Activated CD8-positive, alpha-beta T cell treated with anti-CD3 and anti-CD28 coated beads for 36 hours (primary cell): ENCODE measurements around the gene ZNF428. TPM values are rescaled to one million over a fixed set of nuclear protein-coding genes. Genes with fewer than 3 reads are reported as not detected.

Experiments
- ATAC-seq: fragments of 200-7000 bp; cut with Tn5 transposase; one replicate; pipeline ENCODE4 v1.10.0; 2021; ENCODE audit warnings: mild to moderate bottlenecking, moderate library complexity
- CTCF ChIA-PET: fragments of 350-600 bp; sonication (Branson Sonifier 250); formaldehyde crosslinking; loops from one replicate; lab custom pipeline; 2021; ENCODE audit warnings: antibody characterized with exemption; lab: Charles Lee
- POLR2A ChIA-PET: fragments of 350-600 bp; sonication (Branson Sonifier 250); formaldehyde crosslinking; loops from one replicate; lab custom pipeline; 2021; ENCODE audit warnings: antibody characterized with exemption; lab: Charles Lee
- DNase-seq: peaks from one replicate; pipeline ENCODE4 v3.0.0-alpha.2; 2020
- H3K27ac Mint-ChIP-seq: one replicate; pipeline ENCODE4 v1.8.0; 2021; ENCODE audit warnings: mild to moderate bottlenecking, mixed read lengths
- H3K27me3 Mint-ChIP-seq: one replicate; pipeline ENCODE4 v1.8.0; 2021; ENCODE audit warnings: mixed read lengths
- H3K36me3 Mint-ChIP-seq: one replicate; pipeline ENCODE4 v1.8.0; 2021; ENCODE audit warnings: low read depth, mixed read lengths
- H3K4me1 Mint-ChIP-seq: one replicate; pipeline ENCODE4 v1.8.0; 2021; ENCODE audit warnings: low read depth, mixed read lengths
- H3K4me3 Mint-ChIP-seq: one replicate; pipeline ENCODE4 v1.8.0; 2021; ENCODE audit warnings: mild to moderate bottlenecking, moderate library complexity, mixed read lengths
- H3K9me3 Mint-ChIP-seq: one replicate; pipeline ENCODE4 v1.8.0; 2021; ENCODE audit warnings: mixed read lengths
- CTCF ChIP-seq: fragments of 200-600 bp; IDR thresholded peaks from one replicate; pipeline ENCODE4 v1.8.0; 2022; ENCODE audit warnings: antibody characterized with exemption, mild to moderate bottlenecking
- intact Hi-C: fragments of 100-400 bp; cut with micrococcal nuclease; formaldehyde crosslinking; loops from one replicate; pipeline ENCODE4 v1.10.0; 2022
- total RNA-seq, 2 experiments: library from RNA; stranded (reverse); gene quantifications; one replicate each; pipeline ENCODE4 v1.2.3, GENCODE V29; 2021

The ZNF428 gene
- total RNA-seq, 2 experiments from 2014 or later = 12.3 to 13.4 TPM

- H3K27me3 Mint-ChIP-seq = peaks cover 19% of the 10 kb centered on the region
- no peaks in the 10 kb centered on the region for H3K36me3 Mint-ChIP-seq
- DNase-seq (no peak), ATAC-seq (no peak)
- intact Hi-C loops = no loop called here
- no peaks in the 10 kb centered on the region for H3K9me3 Mint-ChIP-seq
- no peak overlapping the region for H3K27ac Mint-ChIP-seq
- H3K4me3 Mint-ChIP-seq = no peak overlapping the region
- no peak for TF ChIP-seq CTCF
- peaks cover 4% of the 10 kb centered on the region for H3K4me1 Mint-ChIP-seq
- CTCF ChIA-PET = interaction anchor here (1.5 kb wide), 1 partner anchor 79 kb away, joined by 3 read pairs; no protein-coding TSS in a partner anchor
- POLR2A ChIA-PET = no interaction called here
Measured at GRCh38 chr19:43634068-43634467, 14.6 kb upstream of the ZNF428 start.

GRCh38 chr19:43633520-43633919 is 14.1 kb upstream of the ZNF428 start:
- no peaks in the 10 kb centered on the region for H3K9me3 Mint-ChIP-seq

DNA sequence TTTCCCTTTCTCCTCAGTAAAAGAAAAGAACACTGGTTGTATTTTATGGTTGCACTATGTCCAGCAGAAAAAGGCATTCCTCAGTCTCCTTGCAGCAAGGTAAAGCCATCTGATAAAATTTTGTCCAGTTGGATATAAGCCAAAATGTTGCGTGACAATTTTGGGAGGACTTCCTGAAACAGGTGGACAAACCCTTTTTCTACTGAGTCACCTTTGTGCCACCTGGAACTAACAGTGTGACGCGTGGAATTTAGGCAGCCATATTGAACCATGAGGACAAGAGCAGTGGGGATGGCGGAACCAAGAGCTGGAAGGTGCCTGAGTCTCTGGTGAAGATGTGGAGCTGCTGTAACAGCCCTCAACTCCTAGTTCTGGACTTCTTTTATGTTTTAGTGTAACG is 12.1 kb upstream of the ZNF428 start:
- H3K4me1 Mint-ChIP-seq = no peaks in the 10 kb centered on the region
- ATAC-seq = no peak
- H3K9me3 Mint-ChIP-seq = no peaks in the 10 kb centered on the region
- no peak for TF ChIP-seq CTCF
- H3K27me3 Mint-ChIP-seq = peaks cover 8% of the 10 kb centered on the region
- POLR2A ChIA-PET = no interaction called here
- no peak overlapping the region for H3K27ac Mint-ChIP-seq
- intact Hi-C loops = no loop called here
- H3K4me3 Mint-ChIP-seq = no peak overlapping the region
- DNase-seq = no peak
- CTCF ChIA-PET = no interaction called here
- no peaks in the 10 kb centered on the region for H3K36me3 Mint-ChIP-seq

More at GRCh38 chr19:43633520-43633919, 14.1 kb upstream of the ZNF428 start:
- Mint-ChIP-seq H3K27me3 (peaks cover 13% of the 10 kb centered on the region), H3K4me1 (no peaks in the 10 kb centered on the region), H3K4me3 (no peak overlapping the region), H3K27ac (no peak overlapping the region), H3K36me3 (no peaks in the 10 kb centered on the region)
- no peak for TF ChIP-seq CTCF
- POLR2A ChIA-PET = no interaction called here
- CTCF ChIA-PET = no interaction called here
- intact Hi-C loops = no loop called here
- DNase-seq (no peak), ATAC-seq (no peak)

- Mint-ChIP-seq H3K27me3 (peaks cover 7% of the 10 kb centered on the region), H3K9me3 (no peaks in the 10 kb centered on the region), H3K36me3 (no peaks in the 10 kb centered on the region), H3K27ac (no peak overlapping the region), H3K4me3 (no peak overlapping the region), H3K4me1 (peaks cover 13% of the 10 kb centered on the region)
- intact Hi-C loops = no loop called here
- TF ChIP-seq CTCF = no peak
- ATAC-seq (no peak), DNase-seq (no peak)
- ChIA-PET CTCF (no interaction called here), POLR2A (interaction anchor here (1.0 to 1.1 kb wide), 2 partner anchors 9 to 33 kb away, joined by 3 read pairs; partner anchors contain the start of gene IRGQ)
Measured at GRCh38 chr19:43628646-43629326, 9.4 kb upstream of the ZNF428 start.

- H3K4me3 Mint-ChIP-seq = no peak overlapping the region
- peaks cover 7% of the 10 kb centered on the region for H3K27me3 Mint-ChIP-seq
- no peak overlapping the region for H3K27ac Mint-ChIP-seq
- ChIA-PET POLR2A (interaction anchor here (0.9 kb wide), 1 partner anchor 94 kb away, joined by 3 read pairs; the partner anchor contains the start of gene ZNF575), CTCF (interaction anchor here (1.5 to 1.6 kb wide), 2 partner anchors 41 to 71 kb away, joined by 3 to 4 read pairs; no protein-coding TSS in a partner anchor)
- DNase-seq (no peak), ATAC-seq (no peak)
- H3K36me3 Mint-ChIP-seq = no peaks in the 10 kb centered on the region
- peaks cover 14% of the 10 kb centered on the region for H3K4me1 Mint-ChIP-seq
- intact Hi-C loops = no loop called here
- no peak for TF ChIP-seq CTCF
- H3K9me3 Mint-ChIP-seq = no peaks in the 10 kb centered on the region
Measured at GRCh38 chr19:43626838-43627237, 7.4 kb upstream of the ZNF428 start.
